Gastroesophageal sphincter (tissue), 4 donors: ENCODE measurements around the gene LCN9. TPM values are rescaled to one million over a fixed set of nuclear protein-coding genes. Genes with fewer than 3 reads are reported as not detected.

ENCODE experiments used
- ATAC-seq: fragments of 150-250 bp; one replicate; pipeline ENCODE4 v1.9.1; 2016; ENCODE audit warnings: mild to moderate bottlenecking, moderate library complexity
- H3K27ac ChIP-seq, 4 donors: fragments of 200-600 bp; sonication (generic) in 3 of 4; 1 replicate in 3 of 4; 2 replicates in 1 of 4; pipeline ENCODE4 v1.5.1; 2016 to 2019
- H3K27me3 ChIP-seq: fragments of 200-600 bp; sonication (generic); one replicate; pipeline ENCODE4 v1.5.1; 2019
- H3K36me3 ChIP-seq, 2 donors: fragments of 200-600 bp; sonication (generic); one replicate each; pipeline ENCODE4 v1.5.1; 2019; ENCODE audit warnings: control low read depth in 1 of 2
- H3K4me1 ChIP-seq, 3 donors: fragments of 200-600 bp; sonication (generic); 1 replicate in 2 of 3; 2 replicates in 1 of 3; pipeline ENCODE4 v1.5.1; 2016 to 2019; ENCODE audit warnings: control low read depth in 2 of 3
- H3K4me3 ChIP-seq, 2 donors: fragments of 200-600 bp; sonication (generic); one replicate each; pipeline ENCODE4 v1.5.1; 2019; ENCODE audit warnings: mild to moderate bottlenecking in 1 of 2, moderate library complexity in 1 of 2
- H3K9me3 ChIP-seq, 3 donors: fragments of 200-600 bp; sonication (generic); one replicate each; pipeline ENCODE4 v1.5.1; 2017 to 2019; ENCODE audit warnings: control low read depth in 2 of 3
- EP300 ChIP-seq: sonication (generic); formaldehyde crosslinking; IDR thresholded peaks from one replicate; pipeline ENCODE4 v1.6.1; 2017; ENCODE audit warnings: antibody characterized with exemption, mild to moderate bottlenecking
- POLR2A ChIP-seq, 2 donors: fragments of 450-650 bp; IDR thresholded peaks; one replicate each; pipeline ENCODE4 v1.6.1; 2017; ENCODE audit warnings: antibody characterized with exemption in 2 of 2, mild to moderate bottlenecking in 2 of 2, moderate library complexity in 1 of 2
- POLR2AphosphoS5 ChIP-seq: sonication (generic); formaldehyde crosslinking; IDR thresholded peaks from one replicate; pipeline ENCODE4 v1.6.1; 2017; ENCODE audit warnings: antibody characterized with exemption
- WGBS, 2 donors: methylation state at CpG; one replicate each; pipeline ENCODE4 v1.1.5; 2018; ENCODE audit warnings: low coverage in 1 of 2; 5-methylcytosine and 5-hydroxymethylcytosine counted together
- total RNA-seq, 4 donors: library from RNA; depleted of rRNA; stranded (reverse); fragments of >200 nt; gene quantifications; one replicate each; pipeline ENCODE4 v1.1.0, GENCODE V29; 2016
- TF ChIP-seq, protein P1 (sequence below), 4 experiments: fragments of 200-600 bp in 2 of 4; fragments of 450-650 bp in 2 of 4; sonication (generic) in 1 of 4; IDR thresholded peaks; one replicate each; pipeline ENCODE4 v1.5.1; 2017 to 2019; ENCODE audit warnings: antibody characterized with exemption in 4 of 4, mild to moderate bottlenecking in 2 of 4, moderate library complexity in 2 of 4

The LCN9 gene
- total RNA-seq, 4 donors from 2014 or later: not detected

- WGBS, 2 donors: 75 to 89% methylated on average over 6 to 9 of the region's 13 CpGs
- no peak for TF ChIP-seq POLR2AphosphoS5
- TF ChIP-seq EP300: no peak
- Histone ChIP-seq H3K4me1 (no peaks in the 10 kb centered on the region), H3K27me3 (peaks cover 39% of the 10 kb centered on the region), H3K36me3 (no peaks in the 10 kb centered on the region), H3K4me3 (no peak overlapping the region), H3K27ac (no peak overlapping the region), H3K9me3 (no peaks in the 10 kb centered on the region)
- no peak for ATAC-seq
Measured at GRCh38 chr9:135659252-135659651, 3.9 kb upstream of the LCN9 start.

DNA sequence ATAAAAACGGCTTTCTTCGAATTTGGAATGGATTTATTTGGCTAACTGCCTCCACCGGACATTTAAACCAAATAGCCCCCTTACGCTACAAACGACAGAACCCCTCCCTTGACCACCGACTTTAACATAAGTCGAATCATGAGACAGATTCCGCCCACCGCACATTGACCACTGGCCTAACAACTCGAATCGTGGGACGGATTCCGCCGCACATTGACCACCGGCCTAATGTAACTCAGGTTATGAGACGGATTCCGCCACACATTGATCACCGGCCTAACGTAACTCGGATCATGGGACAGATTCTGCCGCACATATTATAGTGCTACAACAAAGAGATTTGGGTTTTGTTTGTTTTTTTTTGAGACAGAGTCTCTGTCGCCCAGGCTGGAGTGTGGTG, 2.7 kb upstream of the LCN9 start:
- no peaks in the 10 kb centered on the region for H3K36me3 ChIP-seq
- no peaks in the 10 kb centered on the region for H3K9me3 ChIP-seq
- no peaks in the 10 kb centered on the region for H3K4me1 ChIP-seq
- H3K4me3 ChIP-seq: no peak overlapping the region
- no peak for TF ChIP-seq POLR2AphosphoS5
- TF ChIP-seq, protein P1, sequence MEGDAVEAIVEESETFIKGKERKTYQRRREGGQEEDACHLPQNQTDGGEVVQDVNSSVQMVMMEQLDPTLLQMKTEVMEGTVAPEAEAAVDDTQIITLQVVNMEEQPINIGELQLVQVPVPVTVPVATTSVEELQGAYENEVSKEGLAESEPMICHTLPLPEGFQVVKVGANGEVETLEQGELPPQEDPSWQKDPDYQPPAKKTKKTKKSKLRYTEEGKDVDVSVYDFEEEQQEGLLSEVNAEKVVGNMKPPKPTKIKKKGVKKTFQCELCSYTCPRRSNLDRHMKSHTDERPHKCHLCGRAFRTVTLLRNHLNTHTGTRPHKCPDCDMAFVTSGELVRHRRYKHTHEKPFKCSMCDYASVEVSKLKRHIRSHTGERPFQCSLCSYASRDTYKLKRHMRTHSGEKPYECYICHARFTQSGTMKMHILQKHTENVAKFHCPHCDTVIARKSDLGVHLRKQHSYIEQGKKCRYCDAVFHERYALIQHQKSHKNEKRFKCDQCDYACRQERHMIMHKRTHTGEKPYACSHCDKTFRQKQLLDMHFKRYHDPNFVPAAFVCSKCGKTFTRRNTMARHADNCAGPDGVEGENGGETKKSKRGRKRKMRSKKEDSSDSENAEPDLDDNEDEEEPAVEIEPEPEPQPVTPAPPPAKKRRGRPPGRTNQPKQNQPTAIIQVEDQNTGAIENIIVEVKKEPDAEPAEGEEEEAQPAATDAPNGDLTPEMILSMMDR (IDR thresholded peaks at IDR 0.05): no peak
- no peak for TF ChIP-seq EP300
- TF ChIP-seq POLR2A (IDR thresholded peaks at IDR 0.05): no peak
- 88 to 92% methylated on average over 15 to 22 of the region's 22 CpGs for WGBS, 2 donors
- H3K27me3 ChIP-seq: peaks cover 46% of the 10 kb centered on the region
- no peak for ATAC-seq
- H3K27ac ChIP-seq: no peak overlapping the region

- 46 to 56% methylated on average over 16 to 18 of the region's 19 CpGs for WGBS, 2 donors
- H3K4me3 ChIP-seq: no peak overlapping the region
- H3K27me3 ChIP-seq: peaks cover 52% of the 10 kb centered on the region
- TF ChIP-seq, protein P1 (IDR thresholded peaks at IDR 0.05): no peak
- TF ChIP-seq POLR2A (IDR thresholded peaks at IDR 0.05): no peak
- TF ChIP-seq EP300: no peak
- TF ChIP-seq POLR2AphosphoS5: no peak
- no peak overlapping the region for H3K27ac ChIP-seq
- no peaks in the 10 kb centered on the region for H3K4me1 ChIP-seq
- no peak for ATAC-seq
- H3K9me3 ChIP-seq: no peaks in the 10 kb centered on the region
- H3K36me3 ChIP-seq: no peaks in the 10 kb centered on the region
Measured at GRCh38 chr9:135661816-135662560, 1.1 kb upstream of the LCN9 start.

GRCh38 chr9:135663451-135663770, 302 bp downstream of the LCN9 start:
- 60% methylated on average over 1 of the region's 3 CpGs; no CpG with 5 or more reads in 1 of the 2 donors for WGBS, 2 donors

GRCh38 chr9:135663857-135664256, 748 bp downstream of the LCN9 start:
- H3K27ac ChIP-seq: no peak overlapping the region

More at GRCh38 chr9:135663451-135663770, 302 bp downstream of the LCN9 start:
- no peak for ATAC-seq
- Histone ChIP-seq H3K36me3 (no peaks in the 10 kb centered on the region), H3K4me3 (no peak overlapping the region), H3K9me3 (no peaks in the 10 kb centered on the region), H3K27me3 (peaks cover 60% of the 10 kb centered on the region), H3K4me1 (no peaks in the 10 kb centered on the region), H3K27ac (no peak overlapping the region)
- TF ChIP-seq, protein P1 (IDR thresholded peaks at IDR 0.05): no peak
- TF ChIP-seq POLR2AphosphoS5: no peak
- no peak for TF ChIP-seq POLR2A (IDR thresholded peaks at IDR 0.05)
- no peak for TF ChIP-seq EP300

DNA sequence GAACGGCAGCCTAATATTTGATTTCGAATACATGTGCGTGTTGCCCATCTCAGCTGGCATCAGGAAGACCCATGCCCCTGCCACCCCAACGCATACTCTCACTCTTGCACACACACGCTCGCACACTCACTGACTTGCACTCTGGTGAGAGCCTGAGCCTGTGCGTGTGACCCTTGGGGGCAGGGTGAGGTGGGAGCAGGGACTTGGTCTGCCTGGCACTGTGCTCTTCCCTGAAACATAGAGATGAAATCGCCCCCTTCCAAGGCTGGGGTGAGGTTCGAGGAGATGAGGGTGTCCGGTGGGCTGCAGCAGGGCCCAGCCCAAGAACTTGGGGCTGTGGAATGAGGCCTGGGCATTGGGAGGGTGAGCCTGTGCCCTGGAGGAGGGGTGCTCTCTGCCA, 1.2 kb downstream of the LCN9 start:
- H3K27ac ChIP-seq: no peak overlapping the region
- ATAC-seq: no peak
- H3K4me1 ChIP-seq: no peaks in the 10 kb centered on the region
- TF ChIP-seq EP300 (no peak), POLR2A (IDR thresholded peaks at IDR 0.05) (no peak), POLR2AphosphoS5 (no peak)
- TF ChIP-seq, protein P1 (IDR thresholded peaks at IDR 0.05): no peak
- no peaks in the 10 kb centered on the region for H3K9me3 ChIP-seq
- 89 to 100% methylated on average over 1 to 7 of the region's 10 CpGs for WGBS, 2 donors
- H3K27me3 ChIP-seq: peaks cover 62% of the 10 kb centered on the region
- no peaks in the 10 kb centered on the region for H3K36me3 ChIP-seq
- no peak overlapping the region for H3K4me3 ChIP-seq

More at GRCh38 chr9:135663857-135664256, 748 bp downstream of the LCN9 start:
- Histone ChIP-seq H3K36me3 (no peaks in the 10 kb centered on the region), H3K4me1 (no peaks in the 10 kb centered on the region), H3K27me3 (peaks cover 60% of the 10 kb centered on the region), H3K9me3 (no peaks in the 10 kb centered on the region), H3K4me3 (no peak overlapping the region)
- ATAC-seq: no peak
- WGBS, 2 donors: 93 to 96% methylated on average over 8 to 12 of the region's 12 CpGs
- TF ChIP-seq POLR2AphosphoS5: no peak
- TF ChIP-seq EP300: no peak
